WTC11 (cell line): Measurements from ENCODE around the gene PRKCQ. TPM values are rescaled to one million over a fixed set of nuclear protein-coding genes. Genes with fewer than 3 reads are reported as not detected.

ENCODE experiments used
- ATAC-seq: fragments of 200-7000 bp; cut with Tn5 transposase; 2 replicates; pipeline ENCODE4 v1.10.0; 2021; ENCODE audit warnings: mild to moderate bottlenecking, moderate library complexity
- CTCF ChIA-PET: fragments of 300-600 bp; sonication (Branson Sonifier 250); formaldehyde crosslinking; loops from one replicate; lab custom pipeline; 2021; ENCODE audit warnings: antibody characterized with exemption; lab: Charles Lee
- POLR2A ChIA-PET: fragments of 350-600 bp; sonication (Branson Sonifier 250); formaldehyde crosslinking; loops from one replicate; lab custom pipeline; 2021; ENCODE audit warnings: antibody characterized with exemption; lab: Charles Lee
- DNase-seq: peaks from one replicate; pipeline ENCODE4 v3.0.0; 2021; ENCODE audit warnings: low spot score
- H3K27ac Mint-ChIP-seq: 2 replicates; pipeline ENCODE4 v1.8.0; 2021; ENCODE audit warnings: mixed read lengths
- H3K27me3 Mint-ChIP-seq: 2 replicates; pipeline ENCODE4 v1.8.0; 2021; ENCODE audit warnings: low read depth, mild to moderate bottlenecking, moderate library complexity, mixed read lengths
- H3K36me3 Mint-ChIP-seq: 2 replicates; pipeline ENCODE4 v1.8.0; 2021; ENCODE audit warnings: mixed read lengths
- H3K4me1 Mint-ChIP-seq: 2 replicates; pipeline ENCODE4 v1.8.0; 2022; ENCODE audit warnings: mixed read lengths
- H3K4me3 Mint-ChIP-seq: 2 replicates; pipeline ENCODE4 v1.8.0; 2021; ENCODE audit warnings: mild to moderate bottlenecking, moderate library complexity, mixed read lengths
- H3K9me3 Mint-ChIP-seq: 2 replicates; pipeline ENCODE4 v1.8.0; 2021; ENCODE audit warnings: mixed read lengths
- CREB1 ChIP-seq: sonication (generic); formaldehyde crosslinking; IDR thresholded peaks from 2 replicates; pipeline ENCODE4 v1.8.0; 2023; ENCODE audit warnings: mild to moderate bottlenecking, missing genetic modification reagents
- ETV6 ChIP-seq: sonication (generic); formaldehyde crosslinking; IDR thresholded peaks from 2 replicates; pipeline ENCODE4 v1.8.1; 2022; ENCODE audit warnings: mild to moderate bottlenecking, missing genetic modification reagents
- FOXJ3 ChIP-seq: sonication (generic); formaldehyde crosslinking; IDR thresholded peaks from 2 replicates; pipeline ENCODE4 v1.9.0; 2021; ENCODE audit warnings: missing genetic modification reagents, mild to moderate bottlenecking, borderline replicate concordance
- JAZF1 ChIP-seq: fragments of 250-450 bp; sonication (Bioruptor Pico); IDR thresholded peaks from 2 replicates; pipeline ENCODE4 v1.9.0; 2021; ENCODE audit warnings: moderate library complexity, mild to moderate bottlenecking, inconsistent platforms
- KAT7 ChIP-seq: sonication (generic); formaldehyde crosslinking; IDR thresholded peaks from 2 replicates; pipeline ENCODE4 v1.8.1; 2023; ENCODE audit warnings: missing genetic modification reagents, mild to moderate bottlenecking, borderline replicate concordance
- NFATC4 ChIP-seq: fragments of 250-450 bp; sonication (Bioruptor Pico); IDR thresholded peaks from 2 replicates; pipeline ENCODE4 v1.9.0; 2021; ENCODE audit warnings: mild to moderate bottlenecking
- NFYB ChIP-seq: sonication (generic); formaldehyde crosslinking; conservative IDR thresholded peaks from 2 replicates; pipeline ENCODE4 v1.8.0; 2022; ENCODE audit warnings: low read depth, missing genetic modification reagents
- OVOL2 ChIP-seq: fragments of 250-450 bp; sonication (Bioruptor Pico); IDR thresholded peaks from 2 replicates; pipeline ENCODE4 v1.9.0; 2021; ENCODE audit warnings: mild to moderate bottlenecking, borderline replicate concordance
- RORB ChIP-seq: fragments of 250-450 bp; sonication (Bioruptor Pico); IDR thresholded peaks from 2 replicates; pipeline ENCODE4 v1.9.0; 2021; ENCODE audit warnings: mild to moderate bottlenecking
- SMAD3 ChIP-seq: sonication (generic); formaldehyde crosslinking; IDR thresholded peaks from 2 replicates; pipeline ENCODE4 v1.8.0; 2022; ENCODE audit warnings: missing genetic modification reagents, mild to moderate bottlenecking, borderline replicate concordance
- SOX15 ChIP-seq: fragments of 250-450 bp; sonication (Bioruptor Pico); IDR thresholded peaks from 2 replicates; pipeline ENCODE4 v1.9.0; 2021; ENCODE audit warnings: mild to moderate bottlenecking
- ZNF423 ChIP-seq: fragments of 250-450 bp; sonication (Bioruptor Pico); IDR thresholded peaks from 2 replicates; pipeline ENCODE4 v2.1.2; 2022; ENCODE audit warnings: mild to moderate bottlenecking, moderate library complexity
- total RNA-seq: library from RNA; stranded (reverse); gene quantifications from 3 replicates; pipeline ENCODE4 v1.2.3, GENCODE V29; 2021
- TF ChIP-seq, protein P1 (sequence below): fragments of 250-450 bp; sonication (Bioruptor Pico); IDR thresholded peaks from 2 replicates; pipeline ENCODE4 v1.9.0; 2021; ENCODE audit warnings: mild to moderate bottlenecking
- TF ChIP-seq, protein P2 (sequence below): sonication (generic); formaldehyde crosslinking; IDR thresholded peaks from 2 replicates; pipeline ENCODE4 v1.8.1; 2023; ENCODE audit warnings: mild to moderate bottlenecking, missing genetic modification reagents, moderate library complexity
- TF ChIP-seq, protein P3 (sequence below): sonication (generic); formaldehyde crosslinking; IDR thresholded peaks from 2 replicates; pipeline ENCODE4 v1.8.0; 2023; ENCODE audit warnings: missing genetic modification reagents
- TF ChIP-seq, protein P4 (sequence below): sonication (generic); formaldehyde crosslinking; IDR thresholded peaks from 2 replicates; pipeline ENCODE4 v1.8.1; 2022; ENCODE audit warnings: low read depth, missing genetic modification reagents, borderline replicate concordance
- TF ChIP-seq, protein P5 (sequence below): sonication (generic); formaldehyde crosslinking; IDR thresholded peaks from 2 replicates; pipeline ENCODE4 v1.8.0; 2022; ENCODE audit warnings: mild to moderate bottlenecking, missing genetic modification reagents
- TF ChIP-seq, protein P6 (sequence below): sonication (generic); formaldehyde crosslinking; IDR thresholded peaks from 2 replicates; pipeline ENCODE4 v1.8.1; 2023; ENCODE audit warnings: mild to moderate bottlenecking, missing genetic modification reagents
- TF ChIP-seq, protein P7 (sequence below): sonication (generic); formaldehyde crosslinking; IDR thresholded peaks from 2 replicates; pipeline ENCODE4 v1.8.0; 2023; ENCODE audit warnings: missing genetic modification reagents, mild to moderate bottlenecking, borderline replicate concordance
- TF ChIP-seq, protein P8 (sequence below): sonication (generic); formaldehyde crosslinking; IDR thresholded peaks from 2 replicates; pipeline ENCODE4 v1.8.1; 2022; ENCODE audit warnings: mild to moderate bottlenecking, missing genetic modification reagents, moderate library complexity, borderline replicate concordance

The PRKCQ gene
- total RNA-seq, 1 experiment from 2014 or later = 8.7 TPM

DNA sequence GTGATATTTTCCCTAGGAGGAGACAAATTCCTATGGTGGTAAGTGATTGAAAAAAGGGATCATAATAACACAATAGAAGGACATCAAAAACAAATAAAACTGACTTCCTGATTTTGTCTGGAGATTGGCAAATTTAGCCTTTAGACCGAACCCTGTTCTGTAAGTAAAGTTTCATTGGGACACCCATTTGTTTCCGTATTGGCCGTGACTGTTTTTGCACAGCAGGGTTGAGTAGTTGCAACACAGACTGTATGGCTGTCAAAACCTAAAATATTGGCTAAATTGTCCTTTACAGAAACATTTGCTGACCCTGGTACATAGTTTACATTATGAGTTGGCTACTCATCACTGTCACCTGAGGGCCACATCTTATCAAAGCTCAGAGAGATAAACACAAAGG, 168.6 kb downstream of the PRKCQ start (continued):
- TF ChIP-seq, protein P1, sequence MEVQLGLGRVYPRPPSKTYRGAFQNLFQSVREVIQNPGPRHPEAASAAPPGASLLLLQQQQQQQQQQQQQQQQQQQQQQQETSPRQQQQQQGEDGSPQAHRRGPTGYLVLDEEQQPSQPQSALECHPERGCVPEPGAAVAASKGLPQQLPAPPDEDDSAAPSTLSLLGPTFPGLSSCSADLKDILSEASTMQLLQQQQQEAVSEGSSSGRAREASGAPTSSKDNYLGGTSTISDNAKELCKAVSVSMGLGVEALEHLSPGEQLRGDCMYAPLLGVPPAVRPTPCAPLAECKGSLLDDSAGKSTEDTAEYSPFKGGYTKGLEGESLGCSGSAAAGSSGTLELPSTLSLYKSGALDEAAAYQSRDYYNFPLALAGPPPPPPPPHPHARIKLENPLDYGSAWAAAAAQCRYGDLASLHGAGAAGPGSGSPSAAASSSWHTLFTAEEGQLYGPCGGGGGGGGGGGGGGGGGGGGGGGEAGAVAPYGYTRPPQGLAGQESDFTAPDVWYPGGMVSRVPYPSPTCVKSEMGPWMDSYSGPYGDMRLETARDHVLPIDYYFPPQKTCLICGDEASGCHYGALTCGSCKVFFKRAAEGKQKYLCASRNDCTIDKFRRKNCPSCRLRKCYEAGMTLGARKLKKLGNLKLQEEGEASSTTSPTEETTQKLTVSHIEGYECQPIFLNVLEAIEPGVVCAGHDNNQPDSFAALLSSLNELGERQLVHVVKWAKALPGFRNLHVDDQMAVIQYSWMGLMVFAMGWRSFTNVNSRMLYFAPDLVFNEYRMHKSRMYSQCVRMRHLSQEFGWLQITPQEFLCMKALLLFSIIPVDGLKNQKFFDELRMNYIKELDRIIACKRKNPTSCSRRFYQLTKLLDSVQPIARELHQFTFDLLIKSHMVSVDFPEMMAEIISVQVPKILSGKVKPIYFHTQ (CRISPR knock-in tag) = no peak
- TF ChIP-seq KAT7 (CRISPR knock-in tag) (no peak), NFYB (CRISPR knock-in tag) (no peak)
- TF ChIP-seq, protein P2, sequence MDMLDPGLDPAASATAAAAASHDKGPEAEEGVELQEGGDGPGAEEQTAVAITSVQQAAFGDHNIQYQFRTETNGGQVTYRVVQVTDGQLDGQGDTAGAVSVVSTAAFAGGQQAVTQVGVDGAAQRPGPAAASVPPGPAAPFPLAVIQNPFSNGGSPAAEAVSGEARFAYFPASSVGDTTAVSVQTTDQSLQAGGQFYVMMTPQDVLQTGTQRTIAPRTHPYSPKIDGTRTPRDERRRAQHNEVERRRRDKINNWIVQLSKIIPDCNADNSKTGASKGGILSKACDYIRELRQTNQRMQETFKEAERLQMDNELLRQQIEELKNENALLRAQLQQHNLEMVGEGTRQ (CRISPR knock-in tag) = no peak
- TF ChIP-seq, protein P3, sequence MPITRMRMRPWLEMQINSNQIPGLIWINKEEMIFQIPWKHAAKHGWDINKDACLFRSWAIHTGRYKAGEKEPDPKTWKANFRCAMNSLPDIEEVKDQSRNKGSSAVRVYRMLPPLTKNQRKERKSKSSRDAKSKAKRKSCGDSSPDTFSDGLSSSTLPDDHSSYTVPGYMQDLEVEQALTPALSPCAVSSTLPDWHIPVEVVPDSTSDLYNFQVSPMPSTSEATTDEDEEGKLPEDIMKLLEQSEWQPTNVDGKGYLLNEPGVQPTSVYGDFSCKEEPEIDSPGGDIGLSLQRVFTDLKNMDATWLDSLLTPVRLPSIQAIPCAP (CRISPR knock-in tag) = no peak
- TF ChIP-seq, all 79 proteins: peak for 0

DNA sequence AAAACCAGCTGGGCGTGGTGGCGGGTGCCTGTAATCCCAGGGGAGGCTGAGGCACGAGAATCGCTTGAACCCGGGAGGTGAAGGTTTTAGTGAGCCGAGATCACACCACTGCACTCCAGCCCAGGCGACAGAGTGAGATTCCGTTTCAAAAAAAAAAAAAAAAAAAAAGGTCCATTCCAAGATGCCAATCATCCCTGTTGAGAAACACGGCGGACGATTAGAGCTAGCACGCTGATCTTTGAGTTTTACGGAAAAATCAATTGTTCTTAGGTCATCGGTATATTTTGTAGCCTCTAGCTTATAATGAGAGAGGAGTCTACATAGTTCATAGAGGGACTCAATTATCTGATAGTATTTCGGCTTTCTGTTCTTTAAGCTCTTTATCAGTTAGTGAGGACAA, 169.2 kb downstream of the PRKCQ start:
- H3K27me3 Mint-ChIP-seq = peaks cover 3% of the 10 kb centered on the region; the same call in 1 of the 2 replicates
- no peak overlapping the region for H3K4me3 Mint-ChIP-seq
- CTCF ChIA-PET = interaction anchor here (0.6 to 2.7 kb wide), 3 partner anchors 9 to 324 kb away, joined by 4 to 28 read pairs (median 5); no protein-coding TSS in a partner anchor
- no peaks in the 10 kb centered on the region for H3K9me3 Mint-ChIP-seq
- POLR2A ChIA-PET = interaction anchor here (1.2 kb wide), 1 partner anchor 208 kb away, joined by 4 read pairs; the partner anchor contains the start of gene PFKFB3
- ATAC-seq (no peak), DNase-seq (no peak)
- H3K27ac Mint-ChIP-seq = no peak overlapping the region
- H3K36me3 Mint-ChIP-seq = no peaks in the 10 kb centered on the region
- peaks cover 12% of the 10 kb centered on the region for H3K4me1 Mint-ChIP-seq
- TF ChIP-seq RORB (CRISPR knock-in tag) = no peak
- no peak for TF ChIP-seq NFATC4 (CRISPR knock-in tag)
- TF ChIP-seq JAZF1 (CRISPR knock-in tag) = no peak
- TF ChIP-seq, protein P4, sequence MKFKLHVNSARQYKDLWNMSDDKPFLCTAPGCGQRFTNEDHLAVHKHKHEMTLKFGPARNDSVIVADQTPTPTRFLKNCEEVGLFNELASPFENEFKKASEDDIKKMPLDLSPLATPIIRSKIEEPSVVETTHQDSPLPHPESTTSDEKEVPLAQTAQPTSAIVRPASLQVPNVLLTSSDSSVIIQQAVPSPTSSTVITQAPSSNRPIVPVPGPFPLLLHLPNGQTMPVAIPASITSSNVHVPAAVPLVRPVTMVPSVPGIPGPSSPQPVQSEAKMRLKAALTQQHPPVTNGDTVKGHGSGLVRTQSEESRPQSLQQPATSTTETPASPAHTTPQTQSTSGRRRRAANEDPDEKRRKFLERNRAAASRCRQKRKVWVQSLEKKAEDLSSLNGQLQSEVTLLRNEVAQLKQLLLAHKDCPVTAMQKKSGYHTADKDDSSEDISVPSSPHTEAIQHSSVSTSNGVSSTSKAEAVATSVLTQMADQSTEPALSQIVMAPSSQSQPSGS (CRISPR knock-in tag) = no peak
- TF ChIP-seq ETV6 = no peak
- TF ChIP-seq, protein P5, sequence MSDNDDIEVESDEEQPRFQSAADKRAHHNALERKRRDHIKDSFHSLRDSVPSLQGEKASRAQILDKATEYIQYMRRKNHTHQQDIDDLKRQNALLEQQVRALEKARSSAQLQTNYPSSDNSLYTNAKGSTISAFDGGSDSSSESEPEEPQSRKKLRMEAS (CRISPR knock-in tag) = no peak
- no peak for TF ChIP-seq OVOL2 (CRISPR knock-in tag)
- no peak for TF ChIP-seq SOX15 (CRISPR knock-in tag)
- TF ChIP-seq, protein P6, sequence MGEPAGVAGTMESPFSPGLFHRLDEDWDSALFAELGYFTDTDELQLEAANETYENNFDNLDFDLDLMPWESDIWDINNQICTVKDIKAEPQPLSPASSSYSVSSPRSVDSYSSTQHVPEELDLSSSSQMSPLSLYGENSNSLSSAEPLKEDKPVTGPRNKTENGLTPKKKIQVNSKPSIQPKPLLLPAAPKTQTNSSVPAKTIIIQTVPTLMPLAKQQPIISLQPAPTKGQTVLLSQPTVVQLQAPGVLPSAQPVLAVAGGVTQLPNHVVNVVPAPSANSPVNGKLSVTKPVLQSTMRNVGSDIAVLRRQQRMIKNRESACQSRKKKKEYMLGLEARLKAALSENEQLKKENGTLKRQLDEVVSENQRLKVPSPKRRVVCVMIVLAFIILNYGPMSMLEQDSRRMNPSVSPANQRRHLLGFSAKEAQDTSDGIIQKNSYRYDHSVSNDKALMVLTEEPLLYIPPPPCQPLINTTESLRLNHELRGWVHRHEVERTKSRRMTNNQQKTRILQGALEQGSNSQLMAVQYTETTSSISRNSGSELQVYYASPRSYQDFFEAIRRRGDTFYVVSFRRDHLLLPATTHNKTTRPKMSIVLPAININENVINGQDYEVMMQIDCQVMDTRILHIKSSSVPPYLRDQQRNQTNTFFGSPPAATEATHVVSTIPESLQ (CRISPR knock-in tag) = no peak
- TF ChIP-seq CREB1 (CRISPR knock-in tag) = no peak
- TF ChIP-seq, protein P7, sequence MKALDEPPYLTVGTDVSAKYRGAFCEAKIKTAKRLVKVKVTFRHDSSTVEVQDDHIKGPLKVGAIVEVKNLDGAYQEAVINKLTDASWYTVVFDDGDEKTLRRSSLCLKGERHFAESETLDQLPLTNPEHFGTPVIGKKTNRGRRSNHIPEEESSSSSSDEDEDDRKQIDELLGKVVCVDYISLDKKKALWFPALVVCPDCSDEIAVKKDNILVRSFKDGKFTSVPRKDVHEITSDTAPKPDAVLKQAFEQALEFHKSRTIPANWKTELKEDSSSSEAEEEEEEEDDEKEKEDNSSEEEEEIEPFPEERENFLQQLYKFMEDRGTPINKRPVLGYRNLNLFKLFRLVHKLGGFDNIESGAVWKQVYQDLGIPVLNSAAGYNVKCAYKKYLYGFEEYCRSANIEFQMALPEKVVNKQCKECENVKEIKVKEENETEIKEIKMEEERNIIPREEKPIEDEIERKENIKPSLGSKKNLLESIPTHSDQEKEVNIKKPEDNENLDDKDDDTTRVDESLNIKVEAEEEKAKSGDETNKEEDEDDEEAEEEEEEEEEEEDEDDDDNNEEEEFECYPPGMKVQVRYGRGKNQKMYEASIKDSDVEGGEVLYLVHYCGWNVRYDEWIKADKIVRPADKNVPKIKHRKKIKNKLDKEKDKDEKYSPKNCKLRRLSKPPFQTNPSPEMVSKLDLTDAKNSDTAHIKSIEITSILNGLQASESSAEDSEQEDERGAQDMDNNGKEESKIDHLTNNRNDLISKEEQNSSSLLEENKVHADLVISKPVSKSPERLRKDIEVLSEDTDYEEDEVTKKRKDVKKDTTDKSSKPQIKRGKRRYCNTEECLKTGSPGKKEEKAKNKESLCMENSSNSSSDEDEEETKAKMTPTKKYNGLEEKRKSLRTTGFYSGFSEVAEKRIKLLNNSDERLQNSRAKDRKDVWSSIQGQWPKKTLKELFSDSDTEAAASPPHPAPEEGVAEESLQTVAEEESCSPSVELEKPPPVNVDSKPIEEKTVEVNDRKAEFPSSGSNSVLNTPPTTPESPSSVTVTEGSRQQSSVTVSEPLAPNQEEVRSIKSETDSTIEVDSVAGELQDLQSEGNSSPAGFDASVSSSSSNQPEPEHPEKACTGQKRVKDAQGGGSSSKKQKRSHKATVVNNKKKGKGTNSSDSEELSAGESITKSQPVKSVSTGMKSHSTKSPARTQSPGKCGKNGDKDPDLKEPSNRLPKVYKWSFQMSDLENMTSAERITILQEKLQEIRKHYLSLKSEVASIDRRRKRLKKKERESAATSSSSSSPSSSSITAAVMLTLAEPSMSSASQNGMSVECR (CRISPR knock-in tag) = no peak
- TF ChIP-seq ZNF423 = no peak
- TF ChIP-seq SMAD3 (CRISPR knock-in tag) = no peak
- TF ChIP-seq FOXJ3 (CRISPR knock-in tag) = no peak
- TF ChIP-seq, protein P8, sequence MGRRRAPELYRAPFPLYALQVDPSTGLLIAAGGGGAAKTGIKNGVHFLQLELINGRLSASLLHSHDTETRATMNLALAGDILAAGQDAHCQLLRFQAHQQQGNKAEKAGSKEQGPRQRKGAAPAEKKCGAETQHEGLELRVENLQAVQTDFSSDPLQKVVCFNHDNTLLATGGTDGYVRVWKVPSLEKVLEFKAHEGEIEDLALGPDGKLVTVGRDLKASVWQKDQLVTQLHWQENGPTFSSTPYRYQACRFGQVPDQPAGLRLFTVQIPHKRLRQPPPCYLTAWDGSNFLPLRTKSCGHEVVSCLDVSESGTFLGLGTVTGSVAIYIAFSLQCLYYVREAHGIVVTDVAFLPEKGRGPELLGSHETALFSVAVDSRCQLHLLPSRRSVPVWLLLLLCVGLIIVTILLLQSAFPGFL (CRISPR knock-in tag) = no peak
